ENCODE measurements around the gene SUSD6. TPM values are rescaled to one million over a fixed set of nuclear protein-coding genes. Genes with fewer than 3 reads are reported as not detected.

Gene SUSD6
- polyA plus RNA-seq, 1 of the 3 experiments (the other 2 are of a cell fraction): 8.5 TPM

DNA sequence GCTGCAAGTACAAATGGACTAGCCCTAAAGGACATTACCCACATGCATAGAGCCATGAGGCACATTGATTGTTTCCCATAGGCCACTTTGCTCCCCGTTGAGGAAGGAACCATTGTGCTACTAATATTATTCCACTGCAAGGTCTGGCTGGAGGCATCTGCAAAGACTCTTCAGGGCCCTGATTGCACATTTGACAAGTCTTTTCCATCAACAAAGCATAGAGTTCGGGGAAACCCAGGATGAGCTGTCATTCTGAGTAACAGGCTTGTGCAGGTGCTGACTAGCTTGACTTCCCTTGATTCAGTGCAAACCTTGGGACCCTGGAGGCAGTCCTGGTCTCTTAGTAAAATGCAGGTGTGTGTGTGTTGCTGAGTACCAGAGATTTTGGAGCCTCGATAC is 73.8 kb downstream of the SUSD6 start:
- Histone ChIP-seq H3K4me2 (no peak overlapping the region), H3F3A (replicated peaks; ENCODE audit: insufficient read depth) (no peaks in the 10 kb centered on the region), H3K9me3 (no peaks in the 10 kb centered on the region), H3K27ac (ENCODE audit: low read depth in 2 of 2, low read length in 1 of 2) (no peak overlapping the region), H3K27me3 (ENCODE audit: insufficient read depth) (no peaks in the 10 kb centered on the region), H2AFZ (ENCODE audit: low read depth) (no peak overlapping the region), H3K9me2 (no peaks in the 10 kb centered on the region), H3K4me3 (ENCODE audit: low read depth in 2 of 2, low read length in 1 of 2) (no peak overlapping the region), H3K4me1 (ENCODE audit: control insufficient read depth in 1 of 2, insufficient read depth in 2 of 2, low read depth in 1 of 2, low read length in 1 of 2) (peaks cover 0 to 40% of the 10 kb centered on the region in 2 experiments; a peak in 3 of 4 replicates), H4K20me1 (ENCODE audit: insufficient read depth) (no peaks in the 10 kb centered on the region), H3K79me2 (ENCODE audit: insufficient read depth) (peaks cover 4% of the 10 kb centered on the region; the same call in 1 of the 2 replicates), H3K36me3 (replicated peaks in 1 of 2; ENCODE audit: control insufficient read depth in 1 of 2, insufficient read depth in 2 of 2, low read length in 1 of 2) (no peaks in the 10 kb centered on the region), H3K9ac (no peak overlapping the region)
- CTCF ChIA-PET: interaction anchor here (1.3 kb wide), 1 partner anchor 11 kb away, joined by 3 read pairs; no protein-coding TSS in a partner anchor
- POLR2A ChIA-PET: no interaction called here
- 83% methylated on average over 2 of the region's 3 CpGs for WGBS (ENCODE audit: low lambda C conversion rate)
- TF ChIP-seq, protein P1, sequence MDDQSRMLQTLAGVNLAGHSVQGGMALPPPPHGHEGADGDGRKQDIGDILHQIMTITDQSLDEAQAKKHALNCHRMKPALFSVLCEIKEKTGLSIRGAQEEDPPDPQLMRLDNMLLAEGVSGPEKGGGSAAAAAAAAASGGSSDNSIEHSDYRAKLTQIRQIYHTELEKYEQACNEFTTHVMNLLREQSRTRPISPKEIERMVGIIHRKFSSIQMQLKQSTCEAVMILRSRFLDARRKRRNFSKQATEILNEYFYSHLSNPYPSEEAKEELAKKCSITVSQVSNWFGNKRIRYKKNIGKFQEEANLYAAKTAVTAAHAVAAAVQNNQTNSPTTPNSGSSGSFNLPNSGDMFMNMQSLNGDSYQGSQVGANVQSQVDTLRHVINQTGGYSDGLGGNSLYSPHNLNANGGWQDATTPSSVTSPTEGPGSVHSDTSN (IDR thresholded peaks at IDR 0.05): no peak
- TF ChIP-seq TEAD4 (IDR thresholded peaks at IDR 0.05; ENCODE audit: borderline replicate concordance, insufficient read depth): no peak
- TF ChIP-seq MEF2A (IDR thresholded peaks at IDR 0.05; ENCODE audit: borderline replicate concordance, low read depth): no peak
- no peak for TF ChIP-seq RFX5 (IDR thresholded peaks at IDR 0.05; ENCODE audit: low read length)
- TF ChIP-seq RXRA (IDR thresholded peaks at IDR 0.05; ENCODE audit: borderline replicate concordance, low read depth): no peak
- DNase-seq: no peak

DNA sequence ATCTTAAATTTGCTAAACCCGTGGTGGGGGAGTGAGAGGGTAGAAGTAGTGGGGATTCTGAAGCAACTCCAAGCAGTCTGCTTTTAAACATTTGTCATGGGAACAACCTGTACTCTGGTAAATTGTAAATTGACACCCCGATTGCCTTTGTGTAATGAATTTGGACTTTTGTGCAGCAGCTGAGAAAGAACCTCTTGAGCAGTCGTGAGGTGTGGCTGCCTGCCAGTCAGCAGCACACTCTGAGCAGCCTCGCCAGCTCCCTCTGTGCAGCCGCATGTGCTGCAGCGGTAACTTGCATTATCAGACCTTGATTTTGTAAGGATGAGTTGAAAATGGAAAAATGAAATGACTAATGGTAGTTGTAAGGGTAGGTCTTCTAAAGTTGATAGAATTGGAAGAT is 74.3 kb downstream of the SUSD6 start:
- no peak overlapping the region for H3K4me2 ChIP-seq
- ChIA-PET CTCF (interaction anchor here (1.3 kb wide), 1 partner anchor 10 kb away, joined by 3 read pairs; no protein-coding TSS in a partner anchor), POLR2A (no interaction called here)
- H4K20me1 ChIP-seq (ENCODE audit: insufficient read depth): no peaks in the 10 kb centered on the region
- H2AFZ ChIP-seq (ENCODE audit: low read depth): no peak overlapping the region
- peaks cover 0 to 40% of the 10 kb centered on the region in 2 experiments; a peak in 3 of 4 replicates for H3K4me1 ChIP-seq (ENCODE audit: control insufficient read depth in 1 of 2, insufficient read depth in 2 of 2, low read depth in 1 of 2, low read length in 1 of 2)
- H3K36me3 ChIP-seq (replicated peaks in 1 of 2; ENCODE audit: control insufficient read depth in 1 of 2, insufficient read depth in 2 of 2, low read length in 1 of 2): no peaks in the 10 kb centered on the region
- 83% methylated on average over 6 of the region's 6 CpGs for WGBS (ENCODE audit: low lambda C conversion rate)
- H3K9ac ChIP-seq: no peak overlapping the region
- no peak overlapping the region for H3K27ac ChIP-seq (ENCODE audit: low read depth in 2 of 2, low read length in 1 of 2)
- H3K79me2 ChIP-seq (ENCODE audit: insufficient read depth): peaks cover 4% of the 10 kb centered on the region; the same call in 1 of the 2 replicates
- TF ChIP-seq FOSL2 (IDR thresholded peaks at IDR 0.05; ENCODE audit: borderline replicate concordance, low read depth): no peak
- no peak for TF ChIP-seq SIN3A (IDR thresholded peaks at IDR 0.05; ENCODE audit: borderline replicate concordance, low read depth, low read length)
- TF ChIP-seq, protein P1 (IDR thresholded peaks at IDR 0.05): no peak
- TF ChIP-seq JUND (IDR thresholded peaks at IDR 0.05): no peak
- no peak for TF ChIP-seq MXI1 (IDR thresholded peaks at IDR 0.05; ENCODE audit: low read depth, low read length)
- TF ChIP-seq RAD21 (IDR thresholded peaks at IDR 0.05; ENCODE audit: low read length): 0 out of 2 replicates have a peak, but pooled peaks have one; percentile 7
- no peaks in the 10 kb centered on the region for H3F3A ChIP-seq (replicated peaks; ENCODE audit: insufficient read depth)
- no peaks in the 10 kb centered on the region for H3K27me3 ChIP-seq (ENCODE audit: insufficient read depth)
- H3K9me3 ChIP-seq: no peaks in the 10 kb centered on the region
- DNase-seq: no peak
- H3K4me3 ChIP-seq (ENCODE audit: low read depth in 2 of 2, low read length in 1 of 2): no peak overlapping the region
- no peaks in the 10 kb centered on the region for H3K9me2 ChIP-seq
